Measurements from ENCODE around the gene NFE2L3.

DNA sequence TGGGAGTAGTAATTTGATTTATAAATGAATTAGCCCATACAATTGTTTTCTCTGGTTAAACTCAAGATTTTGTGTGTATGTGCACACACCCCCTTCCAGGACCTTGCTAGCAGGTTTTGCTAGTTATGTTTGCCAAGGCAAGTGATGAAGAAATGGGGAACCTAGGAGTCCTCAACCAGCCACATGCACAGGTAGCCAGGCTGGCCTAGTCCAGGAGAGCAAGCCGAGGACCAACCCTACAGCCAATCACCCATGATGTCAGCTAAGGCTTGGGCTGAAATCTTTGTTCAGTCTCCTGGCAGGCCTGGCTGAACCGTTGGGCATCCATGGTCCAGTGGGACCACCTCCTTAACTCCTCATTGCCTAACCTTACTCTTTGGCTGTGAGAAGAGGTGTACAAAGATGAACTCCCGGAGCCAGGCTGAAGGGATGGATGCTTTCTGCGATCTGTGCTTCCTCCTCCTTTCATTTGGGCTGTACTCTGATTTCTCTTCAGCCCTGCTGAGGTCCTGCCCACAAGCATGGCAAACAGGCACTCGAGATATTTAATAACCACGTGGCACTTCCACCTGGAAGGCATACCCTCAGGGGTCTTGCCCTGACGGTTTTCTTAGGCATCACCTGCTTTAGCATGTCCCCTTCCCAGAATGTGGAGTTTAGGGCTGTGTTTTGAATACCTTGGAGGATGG is 26.4 kb downstream of the NFE2L3 start:
- TF ChIP-seq CTCF (IDR thresholded peaks at IDR 0.05; ENCODE audit: low read length): no peak
- TF ChIP-seq EZH2 (IDR thresholded peaks at IDR 0.05; ENCODE audit: borderline replicate concordance, low read length): no peak
